PC-3 (cell line): ENCODE measurements around the gene NRG3.

Experiments
- EZH2 ChIP-seq: fragments of 300-600 bp; sonication (generic); IDR thresholded peaks from one replicate; pipeline ENCODE4 v1.6.1; 2017; ENCODE audit warnings: antibody characterized with exemption, mild to moderate bottlenecking, low read length; ENCODE audit not compliant: unreplicated experiment
- EZH2phosphoT487 ChIP-seq: fragments of 300-600 bp; sonication (generic); IDR thresholded peaks from 2 replicates; pipeline ENCODE4 v1.6.1; 2018; ENCODE audit warnings: mild to moderate bottlenecking, antibody characterized with exemption, low read length, borderline replicate concordance
- TF ChIP-seq, protein P1 (sequence below): fragments of 300-600 bp; sonication (generic); conservative IDR thresholded peaks from 2 replicates; pipeline ENCODE4 v1.5.1; 2017; ENCODE audit warnings: antibody characterized with exemption, low read depth, mild to moderate bottlenecking, low read length

DNA sequence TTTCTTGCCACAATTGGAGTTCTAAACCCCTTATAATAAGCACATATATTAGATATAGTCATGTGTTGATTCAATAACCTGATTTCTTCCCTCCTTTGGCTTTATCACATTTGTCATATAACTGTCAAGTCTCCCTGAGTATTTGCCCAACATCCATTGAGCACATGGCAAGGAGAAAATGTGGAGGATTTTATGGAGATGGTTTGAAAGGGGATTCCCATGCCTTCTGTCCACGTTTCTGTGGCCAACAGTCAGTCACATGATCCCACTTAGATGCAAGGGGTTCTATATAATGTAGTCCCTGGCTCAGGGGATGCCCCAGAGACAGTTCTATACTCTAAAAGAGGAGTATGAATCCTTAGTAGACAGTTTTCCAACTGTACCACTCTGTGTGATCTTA lies 577.7 kb downstream of the NRG3 start:
- no peak for TF ChIP-seq EZH2
- TF ChIP-seq, protein P1, sequence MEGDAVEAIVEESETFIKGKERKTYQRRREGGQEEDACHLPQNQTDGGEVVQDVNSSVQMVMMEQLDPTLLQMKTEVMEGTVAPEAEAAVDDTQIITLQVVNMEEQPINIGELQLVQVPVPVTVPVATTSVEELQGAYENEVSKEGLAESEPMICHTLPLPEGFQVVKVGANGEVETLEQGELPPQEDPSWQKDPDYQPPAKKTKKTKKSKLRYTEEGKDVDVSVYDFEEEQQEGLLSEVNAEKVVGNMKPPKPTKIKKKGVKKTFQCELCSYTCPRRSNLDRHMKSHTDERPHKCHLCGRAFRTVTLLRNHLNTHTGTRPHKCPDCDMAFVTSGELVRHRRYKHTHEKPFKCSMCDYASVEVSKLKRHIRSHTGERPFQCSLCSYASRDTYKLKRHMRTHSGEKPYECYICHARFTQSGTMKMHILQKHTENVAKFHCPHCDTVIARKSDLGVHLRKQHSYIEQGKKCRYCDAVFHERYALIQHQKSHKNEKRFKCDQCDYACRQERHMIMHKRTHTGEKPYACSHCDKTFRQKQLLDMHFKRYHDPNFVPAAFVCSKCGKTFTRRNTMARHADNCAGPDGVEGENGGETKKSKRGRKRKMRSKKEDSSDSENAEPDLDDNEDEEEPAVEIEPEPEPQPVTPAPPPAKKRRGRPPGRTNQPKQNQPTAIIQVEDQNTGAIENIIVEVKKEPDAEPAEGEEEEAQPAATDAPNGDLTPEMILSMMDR = no peak
- no peak for TF ChIP-seq EZH2phosphoT487
